IPS-NIHi7 (cell line): ENCODE measurements around the gene GOLGA8O.
"Not testable (repeated sequence)": the region's sequence is repeated elsewhere in the genome, so short reads cannot be mapped to it uniquely, and the experiment has no call there.

Experiments used
- DNase-seq: peaks from one replicate; pipeline ENCODE4 v3.0.0; 2012; ENCODE audit warnings: mixed read lengths; ENCODE audit errors: extremely low spot score

The GOLGA8O gene, protein sequence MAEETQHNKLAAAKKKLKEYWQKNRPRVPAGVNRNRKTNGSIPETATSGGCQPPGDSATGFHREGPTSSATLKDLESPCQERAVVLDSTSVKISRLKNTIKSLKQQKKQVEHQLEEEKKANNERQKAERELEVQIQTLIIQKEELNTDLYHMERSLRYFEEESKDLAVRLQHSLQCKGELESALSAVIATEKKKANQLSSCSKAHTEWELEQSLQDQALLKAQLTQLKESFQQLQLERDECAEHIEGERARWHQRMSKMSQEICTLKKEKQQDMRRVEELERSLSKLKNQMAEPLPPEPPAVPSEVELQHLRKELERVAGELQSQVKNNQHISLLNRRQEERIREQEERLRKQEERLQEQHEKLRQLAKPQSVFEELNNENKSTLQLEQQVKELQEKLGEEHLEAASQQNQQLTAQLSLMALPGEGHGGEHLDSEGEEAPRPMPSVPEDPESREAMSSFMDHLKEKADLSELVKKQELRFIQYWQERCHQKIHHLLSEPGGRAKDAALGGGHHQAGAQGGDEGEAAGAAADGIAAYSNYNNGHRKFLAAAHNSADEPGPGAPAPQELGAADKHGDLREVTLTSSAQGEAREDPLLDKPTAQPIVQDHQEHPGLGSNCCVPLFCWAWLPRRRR

GRCh38 chr15:32455534-32455933, at the start of gene GOLGA8O:
Gene GOLGA8O (minus strand): TSS chr15:32455634. CDS start chr15:32455536, 98 bp downstream.
- not testable (repeated sequence) for DNase-seq

DNA sequence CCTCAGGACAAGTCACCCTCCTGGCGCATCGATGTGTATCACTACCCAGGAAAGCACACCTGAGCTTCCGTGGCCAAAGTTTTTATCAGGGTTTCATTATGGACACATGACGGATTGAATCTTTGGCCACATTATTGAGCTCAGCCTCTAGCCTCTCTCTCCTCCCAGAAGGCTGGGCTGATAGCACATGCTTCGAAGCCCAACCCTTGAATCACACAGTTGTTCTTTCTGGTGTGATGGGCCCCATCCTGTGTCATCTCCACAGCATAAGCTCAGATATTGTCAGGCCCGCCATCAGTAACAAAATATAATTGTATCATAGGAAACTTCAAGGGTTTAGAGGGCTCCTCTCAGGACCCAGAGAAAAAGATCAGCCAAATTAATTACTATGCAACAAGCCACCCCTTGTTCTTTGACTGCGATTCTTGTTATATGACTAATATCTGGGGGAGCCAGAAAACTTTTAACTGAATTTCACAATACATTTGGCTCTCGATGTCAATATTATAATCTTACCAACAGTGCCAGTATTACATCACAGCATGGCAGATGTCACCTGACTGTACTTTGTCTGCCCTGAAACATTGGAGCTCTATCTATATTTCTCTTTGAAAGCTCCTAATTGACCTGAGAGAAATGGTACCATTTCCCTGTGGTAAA, 48.8 kb upstream of the GOLGA8O start:
- DNase-seq, result not testable (repeated sequence)

- DNase-seq, result not testable (repeated sequence)
These were observed 47.5 kb upstream of the GOLGA8O start for GRCh38 chr15:32502946-32503345.

DNA sequence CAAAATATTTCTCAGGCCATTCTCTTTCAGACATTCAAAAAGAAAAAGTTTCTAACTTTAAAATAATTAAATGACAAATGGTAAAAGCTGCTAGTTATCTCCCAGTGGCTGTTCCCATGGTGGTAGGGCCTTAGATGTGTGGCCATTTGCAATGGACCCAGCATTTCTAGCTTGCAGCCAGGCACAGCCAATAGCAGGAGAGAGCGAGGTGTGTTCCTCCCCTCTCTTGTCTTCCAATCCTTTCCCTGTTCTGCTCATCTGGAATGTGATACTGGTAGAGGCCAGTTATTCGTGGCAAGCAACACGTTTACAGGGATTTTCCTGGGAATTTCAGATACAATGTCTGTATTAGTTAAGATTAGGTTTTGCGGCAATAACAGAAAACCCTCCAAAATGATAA, 37.3 kb upstream of the GOLGA8O start:
- DNase-seq, result not testable (repeated sequence)

DNA sequence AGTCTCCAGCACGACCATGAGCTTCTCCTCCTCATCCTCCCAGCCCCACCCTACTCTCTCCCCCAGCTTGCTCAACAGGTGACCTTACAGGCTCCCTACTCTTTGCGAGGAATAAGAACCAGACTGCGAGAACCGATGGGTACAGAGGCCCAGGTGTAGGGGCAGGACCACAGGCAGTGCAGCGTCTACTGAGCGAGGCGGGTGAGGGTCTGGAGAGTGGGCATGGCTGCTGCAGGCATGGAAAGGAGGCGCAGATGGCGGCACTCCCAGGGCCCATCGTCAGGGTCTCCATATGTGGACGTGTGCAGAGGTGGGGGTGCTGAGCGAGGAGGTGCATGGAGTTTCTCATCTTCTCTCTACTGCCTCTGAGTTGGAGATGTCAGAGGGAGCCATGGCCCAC, 31.0 kb upstream of the GOLGA8O start:
- DNase-seq, result not testable (repeated sequence)

DNA sequence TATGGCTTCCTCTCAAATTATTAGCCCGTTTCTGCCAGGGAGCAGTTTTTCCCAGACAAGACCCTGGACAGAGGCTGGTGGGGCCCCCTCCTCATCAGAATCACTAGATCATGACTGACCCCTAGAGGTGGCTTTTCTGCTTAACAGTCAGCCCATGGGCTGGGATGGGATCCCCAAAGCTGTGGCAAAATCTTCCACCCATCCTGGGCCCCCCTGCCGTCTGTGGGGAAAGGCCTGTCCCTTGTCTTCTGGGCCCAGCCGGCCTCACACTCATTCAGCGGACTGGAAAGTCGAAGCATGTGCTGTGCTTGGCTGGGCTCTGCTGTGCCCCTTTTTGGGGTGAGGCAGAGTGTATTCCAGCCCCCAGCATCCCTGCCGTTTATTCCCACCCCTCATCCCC, 27.9 kb upstream of the GOLGA8O start:
- DNase-seq, result not testable (repeated sequence)

DNA sequence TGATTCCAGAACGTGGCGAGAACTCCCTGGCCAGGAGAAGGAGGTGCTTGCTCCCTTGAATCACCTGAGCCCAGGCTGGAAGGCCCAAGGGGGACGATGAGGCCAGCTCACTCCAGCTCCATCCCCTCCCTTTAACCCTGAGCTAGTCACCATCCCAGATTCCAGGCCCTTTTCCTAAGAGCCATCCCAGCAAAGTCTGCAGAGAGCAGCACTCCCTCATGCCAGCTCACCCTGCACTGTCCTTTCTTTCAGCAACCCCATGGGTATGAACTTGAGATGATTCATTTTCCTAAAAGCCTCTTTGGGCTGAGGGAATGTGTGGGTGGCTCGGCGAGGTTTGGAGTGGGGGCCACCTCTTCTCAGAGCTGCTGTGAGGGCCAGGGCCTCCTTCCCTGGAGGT, 26.2 kb upstream of the GOLGA8O start:
- not testable (repeated sequence) for DNase-seq

- not testable (repeated sequence) for DNase-seq
These were observed 12.6 kb upstream of the GOLGA8O start for GRCh38 chr15:32468076-32468475.

DNA sequence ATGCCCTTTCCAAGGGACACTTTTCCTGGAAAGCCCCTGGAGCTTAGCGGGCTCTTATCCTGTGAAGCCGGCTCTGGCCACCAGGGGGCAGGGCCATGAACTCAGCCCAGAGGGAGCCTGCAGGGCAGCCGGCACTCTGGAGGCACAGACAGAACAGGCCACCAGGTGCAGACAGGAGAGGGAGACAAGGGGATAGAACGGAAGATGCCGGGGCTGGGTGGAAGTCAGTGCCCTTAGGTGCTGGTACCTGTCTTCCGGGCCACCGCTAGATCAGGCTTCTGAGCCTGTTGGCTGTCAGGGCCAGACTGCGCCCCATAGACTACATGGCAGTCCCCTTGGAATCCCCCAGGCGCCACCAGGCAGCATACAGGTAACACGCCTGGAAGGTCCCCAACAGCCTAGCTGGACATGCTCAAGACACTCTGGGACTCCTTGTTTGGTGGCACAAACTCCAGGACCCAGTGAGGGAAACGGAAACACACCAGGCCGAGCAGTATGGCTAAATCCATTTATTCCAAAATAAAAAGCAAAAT, 14.9 kb downstream of the GOLGA8O start:
- DNase-seq, result not testable (repeated sequence)

DNA sequence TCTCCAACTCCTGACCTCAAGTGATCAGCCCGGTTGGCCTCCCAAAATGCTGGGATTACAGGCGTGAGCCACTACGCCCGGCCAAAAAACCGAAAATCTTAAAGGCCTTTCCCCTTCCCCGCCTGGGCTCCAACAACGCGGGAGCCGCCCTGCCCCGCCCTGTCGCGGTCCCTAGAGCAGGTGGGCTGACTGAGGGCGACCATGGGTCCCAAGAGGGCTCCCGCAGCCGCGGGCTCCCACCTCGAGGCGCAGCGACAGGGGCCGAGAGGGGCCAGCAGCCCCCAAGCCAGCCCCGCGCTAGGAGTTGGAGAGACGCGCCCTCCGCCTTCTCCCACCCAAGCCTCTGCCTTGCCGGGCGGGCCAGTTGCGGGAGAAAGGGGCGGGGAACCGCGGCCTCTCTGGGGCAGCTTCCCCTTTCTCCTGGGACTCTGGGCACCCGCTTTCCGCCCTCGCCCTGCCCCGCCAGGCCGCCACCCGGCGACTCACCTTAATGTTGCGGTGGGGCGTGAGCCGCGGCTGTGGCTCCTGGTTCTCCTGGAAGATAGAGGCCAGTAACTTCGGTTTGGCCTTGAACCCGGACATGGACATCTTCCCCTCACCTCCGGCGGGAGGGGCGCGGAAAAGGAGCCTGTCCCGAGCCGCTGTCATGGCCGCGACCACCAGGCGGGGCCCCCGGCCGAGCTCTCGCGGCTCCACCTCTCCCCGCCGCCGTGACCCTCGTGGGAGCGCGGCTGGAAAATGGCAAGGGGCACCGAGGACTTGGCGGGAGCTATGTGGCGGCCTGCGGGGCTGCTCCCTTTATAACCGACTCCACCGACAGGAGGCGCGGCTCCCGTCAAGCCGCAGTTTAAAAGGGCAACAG, 21.1 kb downstream of the GOLGA8O start:
- not testable (repeated sequence) for DNase-seq

DNA sequence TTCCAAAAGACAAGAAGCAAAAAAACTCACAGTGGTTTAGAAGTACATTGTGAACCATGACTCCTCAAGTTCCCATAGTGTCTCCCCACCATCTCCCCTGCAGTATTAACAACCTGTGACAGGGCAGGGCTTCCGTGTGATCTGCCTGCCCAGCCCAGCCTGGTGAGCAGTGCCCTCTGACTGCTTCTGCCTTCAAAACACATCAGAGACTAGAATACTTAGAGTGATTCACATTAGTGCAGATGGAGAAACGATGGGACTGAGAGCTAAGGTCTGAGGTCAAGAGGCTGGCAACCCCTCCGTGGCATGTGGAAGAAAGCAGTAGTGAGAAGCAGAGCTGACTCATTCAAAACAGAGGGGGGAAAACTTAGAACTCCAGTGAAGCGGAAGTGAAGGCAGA, 27.8 kb downstream of the GOLGA8O start:
- not testable (repeated sequence) for DNase-seq

DNA sequence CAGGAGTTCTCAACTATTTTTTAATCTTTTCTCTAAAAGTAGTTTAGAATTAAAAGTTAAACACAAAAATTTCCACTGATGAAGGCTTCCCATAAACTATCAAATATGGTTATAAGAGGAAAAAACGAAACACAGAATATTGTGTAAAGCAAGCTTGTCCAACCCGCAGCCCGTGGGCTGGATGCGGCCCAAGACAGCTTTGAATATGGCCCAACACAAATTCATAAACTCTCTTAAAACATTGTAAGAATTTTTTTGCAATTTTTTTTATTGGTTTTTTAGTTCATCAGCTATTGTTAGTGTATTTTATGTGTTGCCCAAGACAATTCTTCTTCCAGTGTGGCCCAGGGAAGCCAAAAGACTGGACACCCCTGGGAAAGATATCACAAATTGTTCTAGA, 28.9 kb downstream of the GOLGA8O start:
- not testable (repeated sequence) for DNase-seq

DNA sequence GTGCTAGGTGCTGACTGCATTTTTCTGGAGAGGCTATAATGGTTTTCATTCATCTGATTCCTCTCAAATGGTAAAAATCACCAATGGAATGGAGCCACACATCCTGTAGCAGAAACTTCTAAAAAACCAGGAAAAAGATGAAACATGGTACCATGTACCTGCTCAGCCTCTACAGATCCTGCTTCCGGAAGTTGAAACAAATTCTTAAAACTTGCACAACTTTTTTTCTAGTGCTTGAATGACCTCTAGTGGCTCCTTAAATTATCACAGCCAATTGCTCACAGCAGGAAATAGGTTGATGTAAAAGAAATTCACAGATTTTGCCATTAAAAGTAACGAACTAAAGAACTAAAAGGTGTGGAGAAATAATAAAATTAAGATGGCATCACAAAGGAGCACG, 47.5 kb downstream of the GOLGA8O start:
- DNase-seq, result not testable (repeated sequence)

- not testable (repeated sequence) for DNase-seq
These were observed 52.2 kb downstream of the GOLGA8O start, which contains the start of gene GOLGA8K for GRCh38 chr15:32403192-32403591. Gene GOLGA8K (minus strand): TSS chr15:32403292. CDS start chr15:32403194, 98 bp downstream.

- DNase-seq, result not testable (repeated sequence)
These were observed 58.9 kb downstream of the GOLGA8O start for GRCh38 chr15:32396522-32396921.
